Measurements from ENCODE around the gene DDX46. TPM values are rescaled to one million over a fixed set of nuclear protein-coding genes. Genes with fewer than 3 reads are reported as not detected.

The DDX46 gene
- total and polyA plus RNA-seq, 2 experiments from 2014 or later, result 16.9 to 19.6 TPM

DNA sequence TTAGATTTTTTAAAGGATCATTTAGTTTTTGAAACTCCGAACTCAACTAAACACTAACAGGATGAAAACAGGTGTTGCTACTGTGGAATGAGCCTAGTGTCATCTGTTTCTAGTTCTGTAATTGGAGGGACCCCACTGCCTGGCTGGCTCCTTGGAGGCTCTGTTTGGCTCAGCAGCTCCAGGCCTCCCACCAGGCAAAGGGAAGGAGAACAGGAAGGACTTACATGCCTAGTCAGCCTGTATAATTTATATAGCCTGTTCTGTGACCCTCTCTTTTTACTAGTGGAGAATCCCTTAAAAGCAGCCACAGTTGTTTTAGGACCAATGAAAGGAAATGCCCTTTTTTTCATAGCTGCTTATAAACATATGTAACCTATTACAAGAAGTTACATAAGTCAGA lies 66.1 kb downstream of the DDX46 start:
- in situ Hi-C loops (cut with MboI), result no loop called here
- no peak overlapping the region for H3K9ac ChIP-seq
- H3K4me2 ChIP-seq (ENCODE audit: unreplicated experiment), result no peak overlapping the region
- TF ChIP-seq EZH2 (IDR thresholded peaks at IDR 0.05; ENCODE audit: insufficient read depth, poor library complexity, severe bottlenecking) (no peak), EZH2phosphoT487 (IDR thresholded peaks at IDR 0.05; ENCODE audit: insufficient read depth, low read depth) (no peak)
- H3F3A ChIP-seq (ENCODE audit: insufficient read depth), result no peaks in the 10 kb centered on the region
- no peak overlapping the region for H2AFZ ChIP-seq
- H3K9me2 ChIP-seq (ENCODE audit: insufficient read depth), result no peaks in the 10 kb centered on the region
- no peaks in the 10 kb centered on the region for H3K27me3 ChIP-seq (replicated peaks; ENCODE audit: insufficient read depth)
- no peaks in the 10 kb centered on the region for H3K9me3 ChIP-seq (ENCODE audit: low read depth)
- peaks cover 53% of the 10 kb centered on the region for H3K36me3 ChIP-seq (ENCODE audit: low read depth)
- H4K20me1 ChIP-seq (ENCODE audit: insufficient read depth), result no peaks in the 10 kb centered on the region
- WGBS, 2 experiments (ENCODE audit: low coverage in 1 of 2, low lambda C conversion rate in 2 of 2, missing lambda C conversion rate in 2 of 2), result 48 to 56% methylated on average over 1 of the region's 1 CpG
- H3K4me3 ChIP-seq, result no peak overlapping the region
- H3K27ac ChIP-seq, result no peak overlapping the region
- no peaks in the 10 kb centered on the region for H3K79me2 ChIP-seq (ENCODE audit: insufficient read depth)
- DNase-seq, result no peak
- no peaks in the 10 kb centered on the region for H3K4me1 ChIP-seq (ENCODE audit: insufficient read depth)

DNA sequence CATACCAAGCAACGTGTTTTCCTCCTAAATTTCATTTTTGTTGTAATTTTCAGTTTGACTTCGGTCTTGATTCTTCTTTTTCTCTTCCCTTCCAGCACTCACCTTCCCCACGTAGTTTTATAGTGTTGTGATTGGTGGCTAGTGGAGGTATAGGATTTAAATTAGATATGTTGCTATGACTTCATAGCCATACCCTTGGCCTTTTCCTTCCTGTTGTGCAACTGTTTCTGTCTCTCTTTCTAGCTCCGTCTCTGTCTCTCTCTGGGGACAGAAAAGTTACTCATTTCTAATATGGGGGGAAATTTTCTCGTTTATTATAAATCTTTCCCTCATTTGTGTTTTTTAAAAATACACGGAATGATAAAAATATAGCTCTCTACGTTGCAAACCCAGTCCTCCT lies 66.6 kb downstream of the DDX46 start:
- H4K20me1 ChIP-seq (ENCODE audit: insufficient read depth), result no peaks in the 10 kb centered on the region
- H3K27me3 ChIP-seq (replicated peaks; ENCODE audit: insufficient read depth), result no peaks in the 10 kb centered on the region
- no peak overlapping the region for H3K9ac ChIP-seq
- no peaks in the 10 kb centered on the region for H3K4me1 ChIP-seq (ENCODE audit: insufficient read depth)
- H3K9me3 ChIP-seq (ENCODE audit: low read depth), result no peaks in the 10 kb centered on the region
- in situ Hi-C loops (cut with MboI), result no loop called here
- TF ChIP-seq EZH2 (IDR thresholded peaks at IDR 0.05; ENCODE audit: insufficient read depth, poor library complexity, severe bottlenecking), result no peak
- H3K27ac ChIP-seq, result no peak overlapping the region
- H3K9me2 ChIP-seq (ENCODE audit: insufficient read depth), result no peaks in the 10 kb centered on the region
- no peak overlapping the region for H3K4me2 ChIP-seq (ENCODE audit: unreplicated experiment)
- H3K36me3 ChIP-seq (ENCODE audit: low read depth), result peaks cover 56% of the 10 kb centered on the region
- 72 to 80% methylated on average over 7 of the region's 7 CpGs for WGBS, 2 experiments (ENCODE audit: low coverage in 1 of 2, low lambda C conversion rate in 2 of 2, missing lambda C conversion rate in 2 of 2)
- H3K79me2 ChIP-seq (ENCODE audit: insufficient read depth), result no peaks in the 10 kb centered on the region
- DNase-seq, result no peak
- H3K4me3 ChIP-seq, result no peak overlapping the region
- no peaks in the 10 kb centered on the region for H3F3A ChIP-seq (ENCODE audit: insufficient read depth)
- H2AFZ ChIP-seq, result no peak overlapping the region

- H3K4me1 ChIP-seq (ENCODE audit: insufficient read depth), result peaks cover 6% of the 10 kb centered on the region
- no peak overlapping the region for H3K9ac ChIP-seq
- no peaks in the 10 kb centered on the region for H3K9me3 ChIP-seq (ENCODE audit: low read depth)
- no peak overlapping the region for H3K4me3 ChIP-seq
- H3K79me2 ChIP-seq (ENCODE audit: insufficient read depth), result no peaks in the 10 kb centered on the region
- no peaks in the 10 kb centered on the region for H3K9me2 ChIP-seq (ENCODE audit: insufficient read depth)
- no peak overlapping the region for H2AFZ ChIP-seq
- no peaks in the 10 kb centered on the region for H3F3A ChIP-seq (ENCODE audit: insufficient read depth)
- DNase-seq, result no peak
- H4K20me1 ChIP-seq (ENCODE audit: insufficient read depth), result no peaks in the 10 kb centered on the region
- no peak for TF ChIP-seq EZH2phosphoT487 (IDR thresholded peaks at IDR 0.05; ENCODE audit: insufficient read depth, low read depth)
- no peak for TF ChIP-seq EZH2 (IDR thresholded peaks at IDR 0.05; ENCODE audit: insufficient read depth, poor library complexity, severe bottlenecking)
- H3K27me3 ChIP-seq (replicated peaks; ENCODE audit: insufficient read depth), result no peaks in the 10 kb centered on the region
- H3K36me3 ChIP-seq (ENCODE audit: low read depth), result peaks cover 21% of the 10 kb centered on the region
- no peak overlapping the region for H3K27ac ChIP-seq
- H3K4me2 ChIP-seq (ENCODE audit: unreplicated experiment), result no peak overlapping the region
- in situ Hi-C loops (cut with MboI), result no loop called here
- WGBS, 2 experiments (ENCODE audit: low coverage in 1 of 2, low lambda C conversion rate in 2 of 2, missing lambda C conversion rate in 2 of 2), result 98 to 100% methylated on average over 3 of the region's 3 CpGs
Observed at GRCh38 chr5:134833340-134834032, 74.9 kb downstream of the DDX46 start.

DNA sequence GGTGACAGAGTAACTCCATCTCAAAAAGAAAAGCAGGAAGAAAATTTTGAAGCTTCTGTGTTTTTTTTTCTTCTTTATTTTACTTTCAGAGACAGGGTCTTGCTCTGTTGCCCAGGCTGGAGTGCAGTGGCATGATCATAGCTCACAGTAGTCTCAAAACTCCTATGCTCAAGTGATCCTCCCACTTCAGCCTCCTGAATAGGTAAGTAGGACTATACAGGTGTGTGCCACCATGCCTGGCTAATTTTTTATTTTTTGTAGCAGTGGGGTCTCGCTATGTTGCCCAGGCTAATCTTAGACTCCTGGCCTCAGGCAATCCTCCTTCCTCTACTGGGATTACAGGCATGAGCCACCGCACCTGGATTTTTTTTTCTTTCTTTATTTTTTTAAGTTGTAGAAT lies 77.0 kb downstream of the DDX46 start:
- no peak overlapping the region for H3K4me3 ChIP-seq
- WGBS, 2 experiments (ENCODE audit: low coverage in 1 of 2, low lambda C conversion rate in 2 of 2, missing lambda C conversion rate in 2 of 2), result 98 to 100% methylated on average over 2 of the region's 2 CpGs
- no peak overlapping the region for H3K27ac ChIP-seq
- no peak overlapping the region for H3K9ac ChIP-seq
- H2AFZ ChIP-seq, result no peak overlapping the region
- H3K9me2 ChIP-seq (ENCODE audit: insufficient read depth), result no peaks in the 10 kb centered on the region
- H3K4me2 ChIP-seq (ENCODE audit: unreplicated experiment), result no peak overlapping the region
- H4K20me1 ChIP-seq (ENCODE audit: insufficient read depth), result no peaks in the 10 kb centered on the region
- TF ChIP-seq EZH2phosphoT487 (IDR thresholded peaks at IDR 0.05; ENCODE audit: insufficient read depth, low read depth), result no peak
- no peak for TF ChIP-seq EZH2 (IDR thresholded peaks at IDR 0.05; ENCODE audit: insufficient read depth, poor library complexity, severe bottlenecking)
- H3F3A ChIP-seq (ENCODE audit: insufficient read depth), result 0 out of 2 replicates have a peak, but pooled peaks cover 3% of the 10 kb centered on the region
- peaks cover 6% of the 10 kb centered on the region for H3K4me1 ChIP-seq (ENCODE audit: insufficient read depth)
- H3K79me2 ChIP-seq (ENCODE audit: insufficient read depth), result no peaks in the 10 kb centered on the region
- in situ Hi-C loops (cut with MboI), result no loop called here
- H3K27me3 ChIP-seq (replicated peaks; ENCODE audit: insufficient read depth), result no peaks in the 10 kb centered on the region
- H3K9me3 ChIP-seq (ENCODE audit: low read depth), result no peaks in the 10 kb centered on the region
- no peak for DNase-seq
- peaks cover 11% of the 10 kb centered on the region; the same call in 1 of the 2 replicates for H3K36me3 ChIP-seq (ENCODE audit: low read depth)
